WTC11 (cell line): ENCODE measurements around the gene TOMM40. TPM values are rescaled to one million over a fixed set of nuclear protein-coding genes. Genes with fewer than 3 reads are reported as not detected.
"Not testable (repeated sequence)": the region's sequence is repeated elsewhere in the genome, so short reads cannot be mapped to it uniquely, and the experiment has no call there.

Experiments used
- ATAC-seq: fragments of 200-7000 bp; cut with Tn5 transposase; 2 replicates; pipeline ENCODE4 v1.10.0; 2021; ENCODE audit warnings: mild to moderate bottlenecking, moderate library complexity
- CTCF ChIA-PET: fragments of 300-600 bp; sonication (Branson Sonifier 250); formaldehyde crosslinking; loops from one replicate; lab custom pipeline; 2021; ENCODE audit warnings: antibody characterized with exemption; lab: Charles Lee
- POLR2A ChIA-PET: fragments of 350-600 bp; sonication (Branson Sonifier 250); formaldehyde crosslinking; loops from one replicate; lab custom pipeline; 2021; ENCODE audit warnings: antibody characterized with exemption; lab: Charles Lee
- DNase-seq: peaks from one replicate; pipeline ENCODE4 v3.0.0; 2021; ENCODE audit warnings: low spot score
- H3K27ac Mint-ChIP-seq: 2 replicates; pipeline ENCODE4 v1.8.0; 2021; ENCODE audit warnings: mixed read lengths
- H3K27me3 Mint-ChIP-seq: 2 replicates; pipeline ENCODE4 v1.8.0; 2021; ENCODE audit warnings: low read depth, mild to moderate bottlenecking, moderate library complexity, mixed read lengths
- H3K36me3 Mint-ChIP-seq: 2 replicates; pipeline ENCODE4 v1.8.0; 2021; ENCODE audit warnings: mixed read lengths
- H3K4me1 Mint-ChIP-seq: 2 replicates; pipeline ENCODE4 v1.8.0; 2022; ENCODE audit warnings: mixed read lengths
- H3K4me3 Mint-ChIP-seq: 2 replicates; pipeline ENCODE4 v1.8.0; 2021; ENCODE audit warnings: mild to moderate bottlenecking, moderate library complexity, mixed read lengths
- H3K9me3 Mint-ChIP-seq: 2 replicates; pipeline ENCODE4 v1.8.0; 2021; ENCODE audit warnings: mixed read lengths
- ATF6 ChIP-seq: sonication (generic); formaldehyde crosslinking; IDR thresholded peaks from 2 replicates; pipeline ENCODE4 v1.8.1; 2023; ENCODE audit warnings: mild to moderate bottlenecking, missing genetic modification reagents
- CREB1 ChIP-seq: sonication (generic); formaldehyde crosslinking; IDR thresholded peaks from 2 replicates; pipeline ENCODE4 v1.8.0; 2023; ENCODE audit warnings: mild to moderate bottlenecking, missing genetic modification reagents
- E2F5 ChIP-seq: sonication (generic); formaldehyde crosslinking; IDR thresholded peaks from 2 replicates; pipeline ENCODE4 v1.8.1; 2022; ENCODE audit warnings: mild to moderate bottlenecking, moderate library complexity, missing genetic modification reagents
- ESRRA ChIP-seq: sonication (generic); formaldehyde crosslinking; IDR thresholded peaks from 2 replicates; pipeline ENCODE4 v1.8.1; 2022; ENCODE audit warnings: mild to moderate bottlenecking, missing genetic modification reagents, borderline replicate concordance
- GTF2I ChIP-seq: fragments of 250-450 bp; sonication (Bioruptor Pico); conservative IDR thresholded peaks from 2 replicates; pipeline ENCODE4 v1.4.0; 2021; ENCODE audit warnings: mild to moderate bottlenecking
- HMGXB4 ChIP-seq: sonication (generic); formaldehyde crosslinking; IDR thresholded peaks from 2 replicates; pipeline ENCODE4 v1.8.1; 2023; ENCODE audit warnings: mild to moderate bottlenecking, moderate library complexity, missing genetic modification reagents
- KAT7 ChIP-seq: sonication (generic); formaldehyde crosslinking; IDR thresholded peaks from 2 replicates; pipeline ENCODE4 v1.8.1; 2023; ENCODE audit warnings: missing genetic modification reagents, mild to moderate bottlenecking, borderline replicate concordance
- NFE2L1 ChIP-seq: sonication (generic); formaldehyde crosslinking; IDR thresholded peaks from 2 replicates; pipeline ENCODE4 v1.8.1; 2023; ENCODE audit warnings: missing genetic modification reagents
- TP53 ChIP-seq: sonication (generic); formaldehyde crosslinking; IDR thresholded peaks from 2 replicates; pipeline ENCODE4 v1.8.1; 2023; ENCODE audit warnings: mild to moderate bottlenecking, missing genetic modification reagents
- ZNF121 ChIP-seq: sonication (generic); formaldehyde crosslinking; IDR thresholded peaks from 2 replicates; pipeline ENCODE4 v1.8.0; 2023; ENCODE audit warnings: missing genetic modification reagents
- ZNF263 ChIP-seq: sonication (generic); formaldehyde crosslinking; IDR thresholded peaks from 2 replicates; pipeline ENCODE4 v1.8.1; 2022; ENCODE audit warnings: low read depth, mild to moderate bottlenecking, moderate library complexity, missing genetic modification reagents
- ZNF317 ChIP-seq: sonication (generic); formaldehyde crosslinking; IDR thresholded peaks from 2 replicates; pipeline ENCODE4 v1.8.1; 2023; ENCODE audit warnings: low read depth, mild to moderate bottlenecking, moderate library complexity, missing genetic modification reagents, borderline replicate concordance
- ZNF671 ChIP-seq: fragments of 250-450 bp; sonication (Bioruptor Pico); IDR thresholded peaks from 2 replicates; pipeline ENCODE4 v1.8.0; 2021; ENCODE audit warnings: mild to moderate bottlenecking
- total RNA-seq: library from RNA; stranded (reverse); gene quantifications from 3 replicates; pipeline ENCODE4 v1.2.3, GENCODE V29; 2021
- TF ChIP-seq, protein P1 (sequence below): fragments of 250-450 bp; sonication (Bioruptor Pico); conservative IDR thresholded peaks from 2 replicates; pipeline ENCODE4 v1.9.0; 2021; ENCODE audit warnings: mild to moderate bottlenecking

TOMM40 gene
- total RNA-seq, 1 experiment from 2014 or later, result 221 TPM

DNA sequence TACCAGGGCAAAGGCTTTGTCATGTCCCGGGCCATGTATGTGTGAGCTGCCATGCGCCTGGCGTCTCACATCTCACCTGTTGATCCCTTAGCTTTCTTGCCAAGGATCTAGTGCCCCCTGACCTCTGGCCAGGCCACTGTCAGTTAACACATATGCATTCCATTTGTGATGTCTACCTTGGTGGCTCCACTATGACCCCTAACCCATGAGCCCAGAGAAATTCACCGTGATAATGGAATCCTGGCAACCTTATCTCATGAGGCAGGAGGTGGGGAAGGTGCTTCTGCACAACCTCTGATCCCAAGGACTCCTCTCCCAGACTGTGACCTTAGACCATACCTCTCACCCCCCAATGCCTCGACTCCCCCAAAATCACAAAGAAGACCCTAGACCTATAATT lies 2.7 kb upstream of the TOMM40 start:
- H3K27ac Mint-ChIP-seq, ATAC-seq, H3K4me3 Mint-ChIP-seq, H3K27me3 Mint-ChIP-seq, DNase-seq, CTCF ChIA-PET, H3K9me3 Mint-ChIP-seq, POLR2A ChIA-PET: not testable (repeated sequence)
- Mint-ChIP-seq H3K36me3 (peaks cover 48% of the 10 kb centered on the region), H3K4me1 (peaks cover 21% of the 10 kb centered on the region)

GRCh38 chr19:44889830-44890365 lies 1.2 kb upstream of the TOMM40 start:
- DNase-seq (no peak), ATAC-seq (no peak)
- peaks cover 21% of the 10 kb centered on the region for H3K4me1 Mint-ChIP-seq
- ChIA-PET CTCF (interaction anchor here (0.8 to 1.9 kb wide), 13 partner anchors 13 to 201 kb away, joined by 3 to 13 read pairs (median 5); partner anchors contain the start of genes APOE and NECTIN2), POLR2A (interaction anchor here (1.2 to 1.8 kb wide), 5 partner anchors 15 to 202 kb away, joined by 4 to 12 read pairs (median 6); partner anchors contain the start of genes APOE, CLPTM1 and NECTIN2)
- peak overlapping the region; percentile 64 for H3K4me3 Mint-ChIP-seq
- H3K9me3 Mint-ChIP-seq, result no peaks in the 10 kb centered on the region
- H3K36me3 Mint-ChIP-seq, result peaks cover 55% of the 10 kb centered on the region
- H3K27ac Mint-ChIP-seq, result peak overlapping the region; percentile 97
- no peaks in the 10 kb centered on the region; the same call in 1 of the 2 replicates for H3K27me3 Mint-ChIP-seq
- TF ChIP-seq E2F5 (CRISPR knock-in tag), result no peak
- TF ChIP-seq NFE2L1 (CRISPR knock-in tag), result 0 out of 2 replicates have a peak, but pooled peaks have one; percentile 33
- no peak for TF ChIP-seq HMGXB4 (CRISPR knock-in tag)
- no peak for TF ChIP-seq TP53 (CRISPR knock-in tag)
- TF ChIP-seq, protein P1, sequence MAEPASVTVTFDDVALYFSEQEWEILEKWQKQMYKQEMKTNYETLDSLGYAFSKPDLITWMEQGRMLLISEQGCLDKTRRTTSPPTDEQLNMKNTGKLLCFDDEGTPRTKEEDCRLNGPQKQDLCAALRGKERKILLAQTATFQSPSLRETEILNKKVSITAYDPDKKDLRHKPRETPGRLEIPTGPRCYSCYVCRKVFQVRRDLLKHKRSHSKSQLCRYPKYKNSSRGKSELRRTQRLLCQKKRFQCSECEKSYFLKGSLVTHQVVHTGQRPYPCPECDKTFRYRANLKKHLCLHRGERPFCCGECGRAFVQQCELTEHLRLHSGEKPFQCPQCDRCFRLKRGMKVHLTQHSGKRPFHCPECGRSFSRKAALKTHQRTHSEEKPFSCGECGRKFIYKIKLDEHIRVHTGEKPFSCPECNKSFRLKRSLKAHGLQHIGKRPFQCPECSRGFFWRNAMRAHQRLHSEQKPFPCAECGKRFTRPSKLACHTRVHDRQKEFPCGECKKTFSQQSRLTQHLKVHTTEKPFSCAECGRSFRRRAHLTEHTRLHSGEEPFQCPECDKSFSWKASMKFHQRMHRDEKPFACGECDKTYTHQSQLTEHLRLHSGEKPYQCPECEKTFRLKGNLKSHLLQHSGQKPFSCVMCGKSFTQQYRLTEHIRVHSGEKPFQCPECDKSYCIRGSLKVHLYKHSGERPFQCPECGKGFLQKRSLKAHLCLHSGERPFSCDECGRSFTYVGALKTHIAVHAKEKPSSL, result no peak
- no peak for TF ChIP-seq KAT7 (CRISPR knock-in tag)
- TF ChIP-seq GTF2I, result 0 out of 2 replicates have a peak, but pooled peaks have one; percentile 21
- no peak for TF ChIP-seq ZNF263
- no peak for TF ChIP-seq ESRRA (CRISPR knock-in tag)
- TF ChIP-seq ZNF317 (CRISPR knock-in tag), result no peak
- no peak for TF ChIP-seq ATF6 (CRISPR knock-in tag)
- TF ChIP-seq ZNF671 (CRISPR knock-in tag), result no peak
- TF ChIP-seq ZNF121 (CRISPR knock-in tag), result no peak
- TF ChIP-seq CREB1, result no peak
- TF ChIP-seq, all 79 proteins: peak for 2
